Epithelial cell of proximal tubule (primary cell): ENCODE measurements around the gene FCER1G. TPM values are rescaled to one million over a fixed set of nuclear protein-coding genes. Genes with fewer than 3 reads are reported as not detected.

Experiments used
- DNase-seq: peaks from one replicate; pipeline ENCODE4 v3.0.0-alpha.2; 2011; ENCODE audit warnings: low read depth
- H3K4me3 ChIP-seq: 2 replicates; pipeline ENCODE4 v1.5.1; 2011; ENCODE audit warnings: low read depth, mild to moderate bottlenecking, low read length
- CTCF ChIP-seq: conservative IDR thresholded peaks from 2 replicates; pipeline ENCODE4 v1.5.1; 2012; ENCODE audit warnings: low read depth, mild to moderate bottlenecking, low read length
- total RNA-seq: library from RNA; depleted of rRNA; stranded (reverse); fragments of >200 nt; gene quantifications from 2 replicates; pipeline ENCODE4 v1.2.3, GENCODE V29; 2015

The FCER1G gene
- total RNA-seq, 1 donor from 2014 or later = not detected

GRCh38 chr1:161177112-161177935 lies 37.8 kb upstream of the FCER1G start, which contains the start of gene B4GALT3:
TSS of gene B4GALT3 (minus strand) at chr1:161177507. CDS start at chr1:161176060, 1,447 bp downstream.
- no peak for DNase-seq
- peak; percentile 17 for TF ChIP-seq CTCF
- H3K4me3 ChIP-seq = peak within 1 kb of the TSS; percentile 73

- TF ChIP-seq CTCF = no peak
- peak overlapping the region; percentile 73 for H3K4me3 ChIP-seq
- no peak for DNase-seq
Measured at GRCh38 chr1:161177936-161178244, 37.2 kb upstream of the FCER1G start.

DNA sequence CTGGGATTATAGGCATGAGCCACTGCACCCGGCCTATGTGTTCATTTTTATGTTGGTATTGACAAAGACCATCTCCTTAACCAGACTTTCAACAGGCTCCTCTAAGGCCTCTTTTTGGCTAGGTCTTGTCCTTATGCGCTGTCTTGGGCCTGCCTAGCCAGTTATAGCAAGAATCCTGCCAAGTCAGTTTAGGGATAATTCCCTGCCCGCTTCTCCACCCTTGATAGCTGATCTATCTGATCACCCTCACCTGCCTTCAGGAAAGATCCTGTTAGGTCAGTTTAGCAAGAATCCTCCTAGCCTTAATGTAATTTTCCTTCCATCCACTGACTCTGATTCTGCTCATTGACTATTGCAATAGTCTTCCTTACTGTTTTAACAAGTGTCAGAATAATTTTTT lies 35.4 kb upstream of the FCER1G start:
- no peak for DNase-seq
- no peak for TF ChIP-seq CTCF
- no peak overlapping the region for H3K4me3 ChIP-seq

GRCh38 chr1:161180639-161181038 lies 34.5 kb upstream of the FCER1G start:
- H3K4me3 ChIP-seq = no peak overlapping the region
- TF ChIP-seq CTCF = peak; percentile 45
- no peak for DNase-seq

GRCh38 chr1:161182214-161182613 lies 32.9 kb upstream of the FCER1G start:
- H3K4me3 ChIP-seq = no peak overlapping the region
- DNase-seq = no peak
- no peak for TF ChIP-seq CTCF

DNA sequence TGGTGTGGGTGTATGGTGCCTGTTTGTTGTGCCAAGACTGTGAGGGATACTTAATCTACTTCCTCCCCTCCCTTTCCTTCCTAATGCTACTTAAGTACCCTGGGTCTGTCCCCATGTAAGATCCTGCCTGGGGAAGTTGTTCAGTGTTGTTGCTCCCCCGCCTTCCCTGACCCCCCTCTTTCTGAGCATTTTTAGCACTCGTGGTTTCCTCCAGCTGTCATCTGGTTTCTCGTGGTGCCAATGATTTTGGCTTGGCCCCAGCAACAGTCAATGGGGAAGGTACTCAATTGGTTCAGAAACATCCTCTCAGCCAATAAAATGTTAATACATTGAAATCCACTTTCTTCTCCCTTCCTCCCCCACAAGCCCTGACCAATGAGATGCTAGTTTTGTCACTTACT lies 29.8 kb upstream of the FCER1G start:
- no peak overlapping the region for H3K4me3 ChIP-seq
- TF ChIP-seq CTCF = no peak
- DNase-seq = no peak
